Activated CD4-positive, alpha-beta T cell treated with anti-CD3 and anti-CD28 coated beads, Interleukin-2, amount 10 ng/mL, durations not matched to agents 24 days and 14 days (primary cell): Measurements from ENCODE around the gene MOBP. TPM values are rescaled to one million over a fixed set of nuclear protein-coding genes. Genes with fewer than 3 reads are reported as not detected.

ENCODE experiments used
- DNase-seq: peaks from one replicate; pipeline ENCODE4 v3.0.0; 2022
- H3K27ac Mint-ChIP-seq: one replicate; pipeline ENCODE4 v1.8.0; 2022; ENCODE audit warnings: mild to moderate bottlenecking, mixed read lengths
- H3K27me3 Mint-ChIP-seq: one replicate; pipeline ENCODE4 v1.8.0; 2022; ENCODE audit warnings: mixed read lengths
- H3K36me3 Mint-ChIP-seq: one replicate; pipeline ENCODE4 v1.8.0; 2022; ENCODE audit warnings: low read depth, mild to moderate bottlenecking, mixed read lengths
- H3K4me1 Mint-ChIP-seq: one replicate; pipeline ENCODE4 v1.8.0; 2021; ENCODE audit warnings: mixed read lengths
- H3K4me3 Mint-ChIP-seq: one replicate; pipeline ENCODE4 v1.8.0; 2022; ENCODE audit warnings: mild to moderate bottlenecking, moderate library complexity, mixed read lengths
- H3K9me3 Mint-ChIP-seq: one replicate; pipeline ENCODE4 v1.8.0; 2021; ENCODE audit warnings: mixed read lengths
- intact Hi-C: fragments of 100-400 bp; cut with micrococcal nuclease; formaldehyde crosslinking; loops from one replicate; pipeline ENCODE4 v1.15.1; 2023
- total RNA-seq: library from RNA; stranded (reverse); gene quantifications from 2 replicates; pipeline ENCODE4 v1.2.3, GENCODE V29; 2022

MOBP gene
- total RNA-seq, 1 donor from 2014 or later: not detected

GRCh38 chr3:39491733-39492350 is 24.4 kb downstream of the MOBP start:
- H3K4me1 Mint-ChIP-seq: no peaks in the 10 kb centered on the region
- H3K27me3 Mint-ChIP-seq: peaks cover 27% of the 10 kb centered on the region
- no peaks in the 10 kb centered on the region for H3K9me3 Mint-ChIP-seq
- no peaks in the 10 kb centered on the region for H3K36me3 Mint-ChIP-seq
- no peak overlapping the region for H3K27ac Mint-ChIP-seq
- intact Hi-C loops: no loop called here
- H3K4me3 Mint-ChIP-seq: no peak overlapping the region
- DNase-seq: no peak

GRCh38 chr3:39494781-39495180 is 27.3 kb downstream of the MOBP start:
- no peaks in the 10 kb centered on the region for H3K36me3 Mint-ChIP-seq
- no peak for DNase-seq
- H3K27me3 Mint-ChIP-seq: peaks cover 28% of the 10 kb centered on the region
- no peak overlapping the region for H3K4me3 Mint-ChIP-seq
- intact Hi-C loops: no loop called here
- no peak overlapping the region for H3K27ac Mint-ChIP-seq
- no peaks in the 10 kb centered on the region for H3K9me3 Mint-ChIP-seq
- peaks cover 3% of the 10 kb centered on the region for H3K4me1 Mint-ChIP-seq

GRCh38 chr3:39497753-39498152 is 30.3 kb downstream of the MOBP start:
- Mint-ChIP-seq H3K36me3 (no peaks in the 10 kb centered on the region), H3K4me3 (no peak overlapping the region), H3K9me3 (no peaks in the 10 kb centered on the region), H3K4me1 (peaks cover 3% of the 10 kb centered on the region), H3K27me3 (peaks cover 40% of the 10 kb centered on the region), H3K27ac (no peak overlapping the region)
- DNase-seq: no peak
- intact Hi-C loops: loop anchor here (1.0 kb wide), 2 partner anchors 49 to 80 kb away; no protein-coding TSS in a partner anchor

- Mint-ChIP-seq H3K27ac (no peak overlapping the region), H3K36me3 (no peaks in the 10 kb centered on the region), H3K4me3 (no peak overlapping the region), H3K9me3 (no peaks in the 10 kb centered on the region), H3K27me3 (peaks cover 45% of the 10 kb centered on the region), H3K4me1 (peaks cover 5% of the 10 kb centered on the region)
- DNase-seq: peak; percentile 48
- intact Hi-C loops: no loop called here
Observed at GRCh38 chr3:39499651-39500273, 32.3 kb downstream of the MOBP start.

GRCh38 chr3:39501059-39501458 is 33.6 kb downstream of the MOBP start:
- Mint-ChIP-seq H3K4me3 (no peak overlapping the region), H3K27ac (no peak overlapping the region), H3K9me3 (no peaks in the 10 kb centered on the region), H3K27me3 (peaks cover 48% of the 10 kb centered on the region), H3K4me1 (peaks cover 5% of the 10 kb centered on the region), H3K36me3 (no peaks in the 10 kb centered on the region)
- DNase-seq: no peak
- intact Hi-C loops: no loop called here

GRCh38 chr3:39501968-39502837 is 34.7 kb downstream of the MOBP start:
- no peak overlapping the region for H3K4me3 Mint-ChIP-seq
- H3K9me3 Mint-ChIP-seq: no peaks in the 10 kb centered on the region
- intact Hi-C loops: no loop called here
- no peak for DNase-seq
- H3K27ac Mint-ChIP-seq: no peak overlapping the region
- H3K4me1 Mint-ChIP-seq: peaks cover 5% of the 10 kb centered on the region
- H3K27me3 Mint-ChIP-seq: peaks cover 46% of the 10 kb centered on the region
- no peaks in the 10 kb centered on the region for H3K36me3 Mint-ChIP-seq

GRCh38 chr3:39502838-39503145 is 35.3 kb downstream of the MOBP start:
- peak; percentile 35 for DNase-seq
- peaks cover 45% of the 10 kb centered on the region for H3K27me3 Mint-ChIP-seq
- H3K4me1 Mint-ChIP-seq: peaks cover 5% of the 10 kb centered on the region
- no peaks in the 10 kb centered on the region for H3K36me3 Mint-ChIP-seq
- H3K4me3 Mint-ChIP-seq: no peak overlapping the region
- H3K9me3 Mint-ChIP-seq: no peaks in the 10 kb centered on the region
- H3K27ac Mint-ChIP-seq: no peak overlapping the region
- intact Hi-C loops: no loop called here

GRCh38 chr3:39505866-39506742 is 38.6 kb downstream of the MOBP start:
- peaks cover 2% of the 10 kb centered on the region for H3K4me1 Mint-ChIP-seq
- H3K9me3 Mint-ChIP-seq: no peaks in the 10 kb centered on the region
- no peaks in the 10 kb centered on the region for H3K36me3 Mint-ChIP-seq
- DNase-seq: no peak
- no peak overlapping the region for H3K27ac Mint-ChIP-seq
- peaks cover 23% of the 10 kb centered on the region for H3K27me3 Mint-ChIP-seq
- H3K4me3 Mint-ChIP-seq: no peak overlapping the region
- intact Hi-C loops: no loop called here

- Mint-ChIP-seq H3K4me1 (peaks cover 2% of the 10 kb centered on the region), H3K9me3 (no peaks in the 10 kb centered on the region), H3K27me3 (peaks cover 22% of the 10 kb centered on the region), H3K36me3 (no peaks in the 10 kb centered on the region), H3K4me3 (no peak overlapping the region), H3K27ac (no peak overlapping the region)
- no peak for DNase-seq
- intact Hi-C loops: no loop called here
Observed at GRCh38 chr3:39506863-39507262, 39.4 kb downstream of the MOBP start.

GRCh38 chr3:39513791-39514369 is 46.4 kb downstream of the MOBP start:
- intact Hi-C loops: no loop called here
- Mint-ChIP-seq H3K4me1 (no peaks in the 10 kb centered on the region), H3K9me3 (no peaks in the 10 kb centered on the region), H3K27ac (no peak overlapping the region), H3K36me3 (no peaks in the 10 kb centered on the region), H3K27me3 (peaks cover 13% of the 10 kb centered on the region), H3K4me3 (no peak overlapping the region)
- no peak for DNase-seq

GRCh38 chr3:39515681-39516441 is 48.4 kb downstream of the MOBP start:
- intact Hi-C loops: no loop called here
- H3K9me3 Mint-ChIP-seq: no peaks in the 10 kb centered on the region
- H3K27ac Mint-ChIP-seq: no peak overlapping the region
- H3K4me1 Mint-ChIP-seq: no peaks in the 10 kb centered on the region
- H3K36me3 Mint-ChIP-seq: no peaks in the 10 kb centered on the region
- peaks cover 24% of the 10 kb centered on the region for H3K27me3 Mint-ChIP-seq
- no peak overlapping the region for H3K4me3 Mint-ChIP-seq
- peak; percentile 28 for DNase-seq

- H3K9me3 Mint-ChIP-seq: no peaks in the 10 kb centered on the region
- no peak for DNase-seq
- H3K4me3 Mint-ChIP-seq: no peak overlapping the region
- H3K27me3 Mint-ChIP-seq: peaks cover 16% of the 10 kb centered on the region
- H3K4me1 Mint-ChIP-seq: no peaks in the 10 kb centered on the region
- H3K36me3 Mint-ChIP-seq: no peaks in the 10 kb centered on the region
- intact Hi-C loops: no loop called here
- H3K27ac Mint-ChIP-seq: no peak overlapping the region
Observed at GRCh38 chr3:39519103-39519502, 51.6 kb downstream of the MOBP start.
